Suprapubic skin (tissue), 3 donors: ENCODE data around the gene CD1B.

Experiments used
- EP300 ChIP-seq: sonication (generic); formaldehyde crosslinking; IDR thresholded peaks from one replicate; pipeline ENCODE4 v1.6.1; 2017; ENCODE audit warnings: antibody characterized with exemption
- POLR2A ChIP-seq, 2 donors: fragments of 450-650 bp; IDR thresholded peaks; one replicate each; pipeline ENCODE4 v1.6.1; 2017; ENCODE audit warnings: antibody characterized with exemption in 2 of 2, mild to moderate bottlenecking in 2 of 2, moderate library complexity in 2 of 2
- TF ChIP-seq, protein P1 (sequence below), 2 donors: fragments of 200-600 bp in 1 of 2; fragments of 450-650 bp in 1 of 2; sonication (generic) in 1 of 2; IDR thresholded peaks; one replicate each; pipeline ENCODE4 v1.5.1; 2016 to 2019; ENCODE audit warnings: antibody characterized with exemption in 2 of 2, mild to moderate bottlenecking in 1 of 2, moderate library complexity in 1 of 2

DNA sequence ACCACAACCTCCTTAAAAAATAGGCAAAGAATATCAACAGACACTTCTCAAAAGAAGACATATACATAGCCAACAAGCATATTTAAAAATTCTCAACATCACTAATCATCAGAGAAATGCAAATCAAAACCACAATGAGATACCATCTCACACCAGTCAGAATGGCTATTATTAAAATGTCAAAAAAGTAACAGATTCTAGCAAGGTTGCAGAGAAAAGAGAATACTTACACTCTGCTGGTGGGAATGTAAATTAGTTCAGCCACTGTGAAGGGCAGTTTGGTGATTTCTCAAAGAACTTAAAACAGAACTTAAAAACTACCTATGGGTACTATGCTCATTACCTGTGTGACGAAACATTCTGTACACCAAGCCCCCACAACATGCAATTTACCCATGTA is 20.7 kb downstream of the CD1B start:
- TF ChIP-seq, protein P1, sequence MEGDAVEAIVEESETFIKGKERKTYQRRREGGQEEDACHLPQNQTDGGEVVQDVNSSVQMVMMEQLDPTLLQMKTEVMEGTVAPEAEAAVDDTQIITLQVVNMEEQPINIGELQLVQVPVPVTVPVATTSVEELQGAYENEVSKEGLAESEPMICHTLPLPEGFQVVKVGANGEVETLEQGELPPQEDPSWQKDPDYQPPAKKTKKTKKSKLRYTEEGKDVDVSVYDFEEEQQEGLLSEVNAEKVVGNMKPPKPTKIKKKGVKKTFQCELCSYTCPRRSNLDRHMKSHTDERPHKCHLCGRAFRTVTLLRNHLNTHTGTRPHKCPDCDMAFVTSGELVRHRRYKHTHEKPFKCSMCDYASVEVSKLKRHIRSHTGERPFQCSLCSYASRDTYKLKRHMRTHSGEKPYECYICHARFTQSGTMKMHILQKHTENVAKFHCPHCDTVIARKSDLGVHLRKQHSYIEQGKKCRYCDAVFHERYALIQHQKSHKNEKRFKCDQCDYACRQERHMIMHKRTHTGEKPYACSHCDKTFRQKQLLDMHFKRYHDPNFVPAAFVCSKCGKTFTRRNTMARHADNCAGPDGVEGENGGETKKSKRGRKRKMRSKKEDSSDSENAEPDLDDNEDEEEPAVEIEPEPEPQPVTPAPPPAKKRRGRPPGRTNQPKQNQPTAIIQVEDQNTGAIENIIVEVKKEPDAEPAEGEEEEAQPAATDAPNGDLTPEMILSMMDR (IDR thresholded peaks at IDR 0.05), result no peak
- TF ChIP-seq POLR2A (IDR thresholded peaks at IDR 0.05), result no peak
- TF ChIP-seq EP300, result no peak
